ENCODE results near the gene MAP3K7CL. TPM values are rescaled to one million over a fixed set of nuclear protein-coding genes. Genes with fewer than 3 reads are reported as not detected.

Gene MAP3K7CL
- total RNA-seq, 1 experiment from 2014 or later, result 2.3 TPM

GRCh38 chr21:29185172-29185571, 54.7 kb downstream of the MAP3K7CL start:
- H3K4me1 Mint-ChIP-seq (ENCODE audit: low read depth, unreplicated experiment), result peaks cover 42% of the 10 kb centered on the region

GRCh38 chr21:29185633-29186032, 55.2 kb downstream of the MAP3K7CL start:
- no peak for DNase-seq
- no peaks in the 10 kb centered on the region for H3K9me3 Mint-ChIP-seq (ENCODE audit: low read depth, unreplicated experiment)
- H3K4me1 Mint-ChIP-seq (ENCODE audit: low read depth, unreplicated experiment), result peaks cover 47% of the 10 kb centered on the region
- CTCF ChIA-PET, result no interaction called here
- H3K27ac Mint-ChIP-seq (ENCODE audit: unreplicated experiment), result no peak overlapping the region
- H3K27me3 Mint-ChIP-seq (ENCODE audit: unreplicated experiment), result no peaks in the 10 kb centered on the region
- no TSS peak for BruUV-seq (replicated peaks)
- H3K4me3 Mint-ChIP-seq (ENCODE audit: low read depth, unreplicated experiment), result no peak overlapping the region
- TF ChIP-seq CTCF (IDR thresholded peaks at IDR 0.05; ENCODE audit: unreplicated experiment), result no peak
- intact Hi-C loops (cut with micrococcal nuclease; ENCODE audit: unreplicated experiment), result no loop called here
- H3K36me3 Mint-ChIP-seq (ENCODE audit: insufficient read depth, unreplicated experiment), result peaks cover 17% of the 10 kb centered on the region

More at GRCh38 chr21:29185172-29185571, 54.7 kb downstream of the MAP3K7CL start:
- CTCF ChIA-PET, result no interaction called here
- no peak overlapping the region for H3K27ac Mint-ChIP-seq (ENCODE audit: unreplicated experiment)
- H3K36me3 Mint-ChIP-seq (ENCODE audit: insufficient read depth, unreplicated experiment), result peaks cover 18% of the 10 kb centered on the region
- no peaks in the 10 kb centered on the region for H3K9me3 Mint-ChIP-seq (ENCODE audit: low read depth, unreplicated experiment)
- H3K4me3 Mint-ChIP-seq (ENCODE audit: low read depth, unreplicated experiment), result no peak overlapping the region
- TF ChIP-seq CTCF (IDR thresholded peaks at IDR 0.05; ENCODE audit: unreplicated experiment), result no peak
- BruUV-seq (replicated peaks), result no TSS peak
- H3K27me3 Mint-ChIP-seq (ENCODE audit: unreplicated experiment), result no peaks in the 10 kb centered on the region
- intact Hi-C loops (cut with micrococcal nuclease; ENCODE audit: unreplicated experiment), result no loop called here
- no peak for DNase-seq

- CTCF ChIA-PET, result no interaction called here
- Mint-ChIP-seq H3K27me3 (ENCODE audit: unreplicated experiment) (no peaks in the 10 kb centered on the region), H3K9me3 (ENCODE audit: low read depth, unreplicated experiment) (no peaks in the 10 kb centered on the region), H3K4me1 (ENCODE audit: low read depth, unreplicated experiment) (peaks cover 51% of the 10 kb centered on the region), H3K36me3 (ENCODE audit: insufficient read depth, unreplicated experiment) (peaks cover 13% of the 10 kb centered on the region), H3K27ac (ENCODE audit: unreplicated experiment) (no peak overlapping the region), H3K4me3 (ENCODE audit: low read depth, unreplicated experiment) (no peak overlapping the region)
- no peak for TF ChIP-seq CTCF (IDR thresholded peaks at IDR 0.05; ENCODE audit: unreplicated experiment)
- intact Hi-C loops (cut with micrococcal nuclease; ENCODE audit: unreplicated experiment), result no loop called here
- DNase-seq, result no peak
- no TSS peak for BruUV-seq (replicated peaks)
Measured at GRCh38 chr21:29186246-29186645, 55.8 kb downstream of the MAP3K7CL start.

DNA sequence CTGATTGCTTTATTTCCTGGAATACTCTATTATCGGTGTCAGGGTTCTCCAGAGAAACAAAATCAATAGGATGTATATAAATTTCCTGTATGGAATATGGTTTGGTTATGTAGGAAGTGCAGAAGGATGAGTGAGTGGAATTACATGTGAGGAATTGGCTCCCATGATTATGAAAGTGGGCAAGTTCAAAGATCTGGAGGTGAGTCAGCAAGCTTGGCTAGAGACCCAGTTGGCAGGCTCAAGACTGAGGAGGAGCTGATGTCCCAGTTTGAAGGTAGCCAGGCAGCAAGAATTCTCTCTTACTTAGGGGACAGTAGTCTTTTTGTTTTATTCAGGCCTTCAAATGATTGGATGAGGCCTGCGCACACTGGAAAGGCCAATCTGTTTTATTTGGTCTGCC, 57.5 kb downstream of the MAP3K7CL start:
- no peaks in the 10 kb centered on the region for H3K9me3 Mint-ChIP-seq (ENCODE audit: low read depth, unreplicated experiment)
- CTCF ChIA-PET, result interaction anchor here (1.2 kb wide), 1 partner anchor 11 kb away, joined by 8 read pairs; no protein-coding TSS in a partner anchor
- H3K4me1 Mint-ChIP-seq (ENCODE audit: low read depth, unreplicated experiment), result peaks cover 36% of the 10 kb centered on the region
- no peak for TF ChIP-seq CTCF (IDR thresholded peaks at IDR 0.05; ENCODE audit: unreplicated experiment)
- H3K36me3 Mint-ChIP-seq (ENCODE audit: insufficient read depth, unreplicated experiment), result peaks cover 4% of the 10 kb centered on the region
- no TSS peak for BruUV-seq (replicated peaks)
- no peaks in the 10 kb centered on the region for H3K27me3 Mint-ChIP-seq (ENCODE audit: unreplicated experiment)
- intact Hi-C loops (cut with micrococcal nuclease; ENCODE audit: unreplicated experiment), result no loop called here
- no peak overlapping the region for H3K4me3 Mint-ChIP-seq (ENCODE audit: low read depth, unreplicated experiment)
- H3K27ac Mint-ChIP-seq (ENCODE audit: unreplicated experiment), result peak overlapping the region; percentile 39
- peak; percentile 38 for DNase-seq

Data from Calu3 (cell line).